ENCODE measurements around the gene LHFPL3. TPM values are rescaled to one million over a fixed set of nuclear protein-coding genes. Genes with fewer than 3 reads are reported as not detected.

The LHFPL3 gene
- total and polyA plus RNA-seq, 9 donors, result 0.04 to 0.53 (median 0.27) TPM; not detected in 4

- Histone ChIP-seq H3K4me1 (ENCODE audit: insufficient read depth) (no peaks in the 10 kb centered on the region), H3K36me3 (no peaks in the 10 kb centered on the region), H3K9me3 (no peaks in the 10 kb centered on the region), H3K27me3 (no peaks in the 10 kb centered on the region), H3K4me3 (no peak overlapping the region), H3K27ac (no peak overlapping the region)
- intact Hi-C loops (cut with DNase I), result no loop called here
- 73 to 80% (median 75%) methylated on average over 2 of the region's 2 CpGs for WGBS, 3 donors
- no peak for DNase-seq
- TF ChIP-seq CTCF (IDR thresholded peaks at IDR 0.05) (no peak), EP300 (IDR thresholded peaks at IDR 0.05) (no peak), POLR2A (IDR thresholded peaks at IDR 0.05) (no peak)
Measured at GRCh38 chr7:104723001-104723400, 394.6 kb downstream of the LHFPL3 start.

- no peaks in the 10 kb centered on the region for H3K27me3 ChIP-seq
- intact Hi-C loops (cut with DNase I), result no loop called here
- DNase-seq, result no peak
- H3K9me3 ChIP-seq, result no peaks in the 10 kb centered on the region
- TF ChIP-seq CTCF (IDR thresholded peaks at IDR 0.05) (no peak), POLR2A (IDR thresholded peaks at IDR 0.05) (no peak), EP300 (IDR thresholded peaks at IDR 0.05) (no peak)
- no peaks in the 10 kb centered on the region for H3K36me3 ChIP-seq
- WGBS, 3 donors, result 67 to 71% (median 68%) methylated on average over 4 of the region's 4 CpGs
- H3K4me1 ChIP-seq (ENCODE audit: insufficient read depth), result no peaks in the 10 kb centered on the region
- no peak overlapping the region for H3K4me3 ChIP-seq
- H3K27ac ChIP-seq, result no peak overlapping the region
Measured at GRCh38 chr7:104758504-104758903, 430.1 kb downstream of the LHFPL3 start.

- H3K9me3 ChIP-seq, result no peaks in the 10 kb centered on the region
- no peak overlapping the region for H3K4me3 ChIP-seq
- 35 to 49% (median 46%) methylated on average over 4 of the region's 4 CpGs for WGBS, 3 donors
- TF ChIP-seq EP300 (IDR thresholded peaks at IDR 0.05) (no peak), CTCF (IDR thresholded peaks at IDR 0.05) (no peak), POLR2A (IDR thresholded peaks at IDR 0.05) (no peak)
- H3K36me3 ChIP-seq, result no peaks in the 10 kb centered on the region
- H3K27me3 ChIP-seq, result no peaks in the 10 kb centered on the region
- no peak overlapping the region for H3K27ac ChIP-seq
- no peaks in the 10 kb centered on the region for H3K4me1 ChIP-seq (ENCODE audit: insufficient read depth)
- no peak for DNase-seq
- intact Hi-C loops (cut with DNase I), result no loop called here
Measured at GRCh38 chr7:104761892-104762291, 433.5 kb downstream of the LHFPL3 start.

GRCh38 chr7:104767113-104767512 is 438.7 kb downstream of the LHFPL3 start:
- no peak for DNase-seq
- Histone ChIP-seq H3K4me3 (no peak overlapping the region), H3K9me3 (no peaks in the 10 kb centered on the region), H3K4me1 (ENCODE audit: insufficient read depth) (no peaks in the 10 kb centered on the region), H3K27me3 (no peaks in the 10 kb centered on the region), H3K27ac (no peak overlapping the region), H3K36me3 (no peaks in the 10 kb centered on the region)
- 28 to 34% (median 32%) methylated on average over 4 of the region's 4 CpGs for WGBS, 3 donors
- no peak for TF ChIP-seq POLR2A (IDR thresholded peaks at IDR 0.05)
- TF ChIP-seq EP300 (IDR thresholded peaks at IDR 0.05), result no peak
- TF ChIP-seq CTCF (IDR thresholded peaks at IDR 0.05), result no peak
- intact Hi-C loops (cut with DNase I), result no loop called here
